Mesangial cell (primary cell): Measurements from ENCODE around the gene SSU72. TPM values are rescaled to one million over a fixed set of nuclear protein-coding genes. Genes with fewer than 3 reads are reported as not detected.

Source experiments
- total RNA-seq: library from RNA; depleted of rRNA; stranded (reverse); fragments of >200 nt; gene quantifications from 2 replicates; pipeline ENCODE4 v1.2.3, GENCODE V29; 2015

The SSU72 gene
- 78.1 and 105 TPM in 2 replicates for total RNA-seq

DNA sequence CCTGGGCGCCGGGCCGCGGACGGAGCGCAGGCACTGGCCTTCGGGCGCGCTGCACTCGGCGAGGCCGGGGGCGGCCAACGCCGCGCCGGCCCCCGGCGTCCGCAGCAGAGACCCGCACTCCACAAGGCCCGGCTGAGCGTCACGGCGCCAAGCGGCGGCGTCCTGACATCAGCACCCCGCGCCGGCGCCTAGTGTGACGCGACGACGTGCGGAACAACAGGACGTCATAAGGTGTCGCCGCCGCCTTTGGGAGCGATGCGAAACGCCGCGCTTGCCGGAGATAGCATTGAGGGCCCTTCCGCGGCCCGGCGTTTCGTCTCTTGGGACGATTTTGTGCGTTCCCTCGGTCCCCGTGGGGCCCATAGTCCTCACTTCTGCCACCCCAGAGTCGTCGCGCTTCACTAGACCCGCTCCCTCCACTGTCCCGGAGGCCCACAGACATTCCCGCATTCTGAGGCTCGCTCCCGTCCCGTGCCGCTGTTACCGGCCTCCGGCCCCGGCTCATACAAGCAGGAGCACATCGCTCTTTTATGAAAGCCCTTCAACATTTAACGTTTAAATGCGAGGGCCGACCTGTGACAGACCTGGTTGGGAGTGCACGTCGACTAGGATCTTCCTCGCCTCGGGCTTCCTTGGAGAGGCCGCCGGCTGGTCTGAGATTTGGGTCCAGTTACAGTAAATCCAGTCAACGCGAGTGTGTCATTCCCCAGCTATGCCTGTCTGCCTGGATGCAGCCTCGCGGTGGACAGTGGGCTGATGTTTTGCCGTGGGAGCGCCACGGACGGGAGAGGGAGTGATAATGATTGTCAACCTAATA, at the start of gene SSU72:
Gene SSU72 (minus strand): TSS at position 143 of the 817 bp plus-strand sequence. CDS start 306 bp downstream, outside the sequence.

DNA sequence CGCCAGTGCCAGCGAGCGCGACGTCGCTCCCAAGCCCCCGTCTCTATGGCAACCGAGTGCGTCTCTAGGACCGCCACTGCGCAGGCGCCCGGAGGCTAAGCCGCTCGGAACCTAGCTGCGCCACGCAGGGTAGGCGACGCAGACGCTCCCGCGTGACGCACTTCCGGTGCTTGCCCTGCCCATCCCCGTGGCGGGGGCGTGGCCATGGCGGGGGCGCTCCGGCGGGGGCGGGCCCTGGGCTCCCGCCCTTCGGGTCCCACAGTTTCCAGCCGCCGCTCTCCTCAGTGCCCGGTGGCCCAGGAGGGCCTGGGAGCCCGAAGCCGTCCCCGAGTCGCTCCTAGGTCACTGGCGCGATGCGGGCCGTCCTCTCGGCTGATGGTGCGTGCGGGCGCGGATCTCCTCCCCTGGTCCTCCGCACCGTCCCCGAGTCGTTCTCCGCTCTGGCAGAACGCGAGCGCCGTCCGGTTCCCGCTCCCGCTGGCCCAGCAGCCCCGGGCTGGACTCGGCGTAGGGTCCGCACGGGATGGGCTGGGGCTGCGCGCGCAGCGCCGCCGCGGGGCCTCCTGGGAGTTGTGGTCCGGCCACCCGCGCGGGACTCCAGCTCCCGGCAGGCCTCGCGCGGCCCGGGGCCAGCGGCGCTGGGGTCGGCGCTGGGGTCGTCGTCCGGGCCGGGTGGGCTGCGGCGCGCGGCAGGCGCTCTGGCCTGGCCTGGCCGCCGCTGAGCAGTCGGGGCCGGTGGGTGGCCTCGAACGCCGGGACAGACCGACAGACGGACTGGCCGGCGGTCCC, 40.8 kb upstream of the SSU72 start, which contains the start of gene MIB2:
Gene MIB2 (plus strand): TSS at position 245 of the 789 bp plus-strand sequence. CDS start 7,953 bp downstream, outside the sequence.

DNA sequence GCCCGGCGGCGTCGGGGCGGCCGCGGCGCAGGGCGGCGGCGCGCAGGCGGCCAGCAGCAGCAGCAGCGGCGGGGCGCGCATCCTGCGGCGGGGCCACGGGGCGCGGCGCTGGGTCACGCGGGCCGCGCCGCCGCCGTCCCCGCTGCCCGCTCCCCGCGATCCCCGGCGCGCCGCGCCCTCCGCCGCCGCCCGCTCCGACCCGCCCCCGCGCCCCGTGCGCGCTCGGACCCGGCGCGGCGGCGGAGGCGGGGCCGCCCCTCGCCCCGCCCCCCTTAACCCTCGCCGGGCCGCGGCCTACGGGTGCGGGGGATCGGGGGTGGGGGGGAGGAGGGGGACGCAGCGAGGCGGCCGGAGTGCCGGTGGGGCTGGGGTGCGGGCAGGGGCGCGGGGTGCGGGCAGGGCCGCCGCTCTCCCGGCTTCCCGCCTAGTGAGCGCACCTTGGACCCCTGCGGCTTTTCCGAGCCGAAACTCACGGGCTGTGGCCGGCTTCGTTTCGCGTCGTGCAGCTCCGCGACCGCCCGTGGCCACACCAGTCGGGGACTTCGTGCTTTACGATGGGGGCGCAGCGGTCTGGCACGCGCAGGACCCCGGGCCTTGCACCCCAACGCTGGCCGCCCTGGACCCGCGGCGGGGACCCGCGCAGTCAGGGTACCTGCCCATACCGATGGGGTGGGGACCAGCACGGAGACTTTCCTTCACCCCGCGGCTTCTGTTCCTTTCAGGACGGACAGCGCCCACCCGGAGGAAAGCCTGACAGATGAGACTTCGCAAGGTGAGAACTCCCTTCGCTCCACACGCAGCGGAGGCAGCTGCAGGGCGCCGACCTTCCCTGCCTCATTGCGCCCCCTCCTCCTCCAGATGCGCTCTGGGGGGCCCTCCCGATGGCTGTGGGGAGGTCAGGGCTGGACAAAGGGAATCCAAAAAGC, 25.5 kb upstream of the SSU72 start, which contains the start of gene FNDC10:
Gene FNDC10 (minus strand): TSS at position 201 of the 926 bp plus-strand sequence. CDS start 120 bp downstream, at position 81.

DNA sequence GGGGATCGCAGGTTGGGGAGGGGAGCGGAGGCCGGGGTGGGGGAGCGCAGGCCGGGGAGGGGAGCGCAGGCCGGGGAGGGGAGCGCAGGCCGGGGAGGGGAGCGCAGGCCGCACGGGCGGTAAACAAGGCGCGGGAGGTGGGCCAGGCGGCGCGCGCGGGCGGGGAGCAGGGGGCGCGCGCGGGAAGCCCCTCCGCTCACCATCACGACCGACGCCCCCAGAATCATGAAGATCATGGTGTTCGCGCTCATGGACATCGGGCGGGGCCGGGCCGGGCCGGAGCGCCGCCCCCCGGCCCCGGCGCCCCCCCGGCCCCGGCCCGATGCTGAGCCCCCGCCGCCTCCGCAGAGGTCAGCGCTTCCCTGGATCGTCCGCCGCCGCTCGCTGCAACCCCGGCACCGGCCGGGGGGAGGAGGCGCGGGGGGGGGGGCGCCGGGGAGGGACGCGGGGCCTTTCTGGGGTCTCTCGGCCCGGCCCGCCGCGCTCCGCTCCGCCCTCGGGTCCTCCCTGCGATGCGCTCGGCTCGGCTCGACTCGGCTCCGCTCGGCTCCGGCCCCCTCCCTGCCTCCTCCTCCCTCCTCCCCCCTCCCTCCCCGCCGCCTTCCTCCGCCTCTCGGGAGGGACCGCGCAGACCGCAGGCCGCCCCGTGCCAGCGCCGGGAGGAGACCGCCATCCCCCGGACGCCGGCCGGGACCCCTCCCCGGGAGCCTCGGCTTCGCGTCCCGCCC, 34.4 kb downstream of the SSU72 start, which contains the start of gene TMEM240:
Gene TMEM240 (minus strand): TSS at position 535 of the 728 bp plus-strand sequence. CDS start 278 bp downstream, at position 257.

DNA sequence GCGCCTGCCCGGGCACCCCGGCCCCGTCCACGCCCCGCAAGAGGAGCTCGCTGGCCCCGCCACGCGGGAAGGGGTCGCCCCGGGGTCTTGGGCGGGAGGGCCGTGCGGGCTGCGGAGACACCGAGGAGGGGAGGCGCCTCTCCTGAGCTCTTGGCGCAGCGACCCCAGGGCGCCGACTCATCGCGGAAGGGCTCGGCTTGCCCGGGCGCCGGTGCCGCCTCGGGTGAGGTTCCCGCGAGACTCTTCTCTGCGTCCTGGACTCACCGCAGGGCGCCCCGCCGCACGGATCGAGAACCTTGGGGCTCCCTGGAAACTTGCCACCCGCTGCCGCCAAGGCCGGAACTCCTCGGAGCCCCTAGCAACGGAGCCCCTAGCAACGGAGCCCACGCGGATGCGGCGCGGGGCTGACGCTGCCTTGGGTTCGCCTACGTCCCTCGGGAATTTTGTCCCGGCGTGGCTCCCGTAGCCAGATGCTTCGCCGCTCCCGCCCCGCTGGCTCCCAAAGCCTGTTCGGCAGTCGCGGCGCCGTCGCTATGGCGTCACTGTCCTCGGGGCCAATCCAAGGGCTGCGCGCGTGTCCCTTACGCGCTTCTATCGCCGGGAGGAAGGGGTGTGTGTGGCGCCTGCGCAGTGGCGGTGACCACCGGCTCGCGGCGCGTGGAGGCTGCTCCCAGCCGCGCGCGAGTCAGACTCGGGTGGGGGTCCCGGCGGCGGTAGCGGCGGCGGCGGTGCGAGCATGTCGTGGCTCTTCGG, 63.0 kb downstream of the SSU72 start, which contains the start of gene ATAD3A:
Gene ATAD3A (plus strand): TSS at position 630 of the 753 bp plus-strand sequence. CDS start 107 bp downstream, at position 737.

Other genes with a start within 250 kb of the SSU72 start
- gene TAS1R3, start 243.6 kb downstream of the SSU72 start, total RNA-seq = not detected in 2 replicates
- 78.8 and 134 TPM in 2 replicates for gene DVL1, start 225.4 kb downstream of the SSU72 start, total RNA-seq
- 154 and 651 TPM in 2 replicates for gene MXRA8, start 216.3 kb downstream of the SSU72 start, total RNA-seq
- gene AURKAIP1, start 199.7 kb downstream of the SSU72 start, total RNA-seq = 157 and 250 TPM in 2 replicates
- gene CCNL2, start 175.5 kb downstream of the SSU72 start, total RNA-seq = 40.6 and 111 TPM in 2 replicates
- gene MRPL20, start 167.6 kb downstream of the SSU72 start, total RNA-seq = 109 and 174 TPM in 2 replicates
- gene ANKRD65, start 153.6 kb downstream of the SSU72 start, total RNA-seq = 0.76 and 1.5 TPM in 2 replicates
- 25.4 and 90.9 TPM in 2 replicates for gene VWA1, start 139.2 kb downstream of the SSU72 start, total RNA-seq
- gene ATAD3C, start 125.2 kb downstream of the SSU72 start, total RNA-seq = 1.1 and 1.6 TPM in 2 replicates
- 14.5 and 64.5 TPM in 2 replicates for gene ATAD3B, start 103.1 kb downstream of the SSU72 start, total RNA-seq
- gene ATAD3A, start 62.7 kb downstream of the SSU72 start, total RNA-seq = 42.3 and 107 TPM in 2 replicates
- gene TMEM240, start 34.2 kb downstream of the SSU72 start, total RNA-seq = 1.8 and 3.8 TPM in 2 replicates
- 6.4 and 11.2 TPM in 2 replicates for gene FNDC10, start 25.3 kb upstream of the SSU72 start, total RNA-seq
- 14.0 and 51.1 TPM in 2 replicates for gene MIB2, start 40.6 kb upstream of the SSU72 start, total RNA-seq
- gene MMP23B, start 57.3 kb upstream of the SSU72 start, total RNA-seq = 11.9 and 55.1 TPM in 2 replicates
- 13.9 and 14.3 TPM in 2 replicates for gene CDK11B, start 84.1 kb upstream of the SSU72 start, total RNA-seq
- 11.7 and 46.5 TPM in 2 replicates for gene SLC35E2B, start 117.9 kb upstream of the SSU72 start, total RNA-seq
- 6.2 and 6.5 TPM in 2 replicates for gene CDK11A, start 149.5 kb upstream of the SSU72 start, total RNA-seq
- 54.8 and 57.6 TPM in 2 replicates for gene NADK, start 203.6 kb upstream of the SSU72 start, total RNA-seq